NOMO-1 (cell line): ENCODE data around the gene CHTF8.

ENCODE experiments used
- DNase-seq, 2 experiments: peaks; one replicate each; lab custom pipeline; 2025; ENCODE audit not compliant: unreplicated experiment in 2 of 2; lab: John Stamatoyannopoulos, UW

CHTF8 gene

DNA sequence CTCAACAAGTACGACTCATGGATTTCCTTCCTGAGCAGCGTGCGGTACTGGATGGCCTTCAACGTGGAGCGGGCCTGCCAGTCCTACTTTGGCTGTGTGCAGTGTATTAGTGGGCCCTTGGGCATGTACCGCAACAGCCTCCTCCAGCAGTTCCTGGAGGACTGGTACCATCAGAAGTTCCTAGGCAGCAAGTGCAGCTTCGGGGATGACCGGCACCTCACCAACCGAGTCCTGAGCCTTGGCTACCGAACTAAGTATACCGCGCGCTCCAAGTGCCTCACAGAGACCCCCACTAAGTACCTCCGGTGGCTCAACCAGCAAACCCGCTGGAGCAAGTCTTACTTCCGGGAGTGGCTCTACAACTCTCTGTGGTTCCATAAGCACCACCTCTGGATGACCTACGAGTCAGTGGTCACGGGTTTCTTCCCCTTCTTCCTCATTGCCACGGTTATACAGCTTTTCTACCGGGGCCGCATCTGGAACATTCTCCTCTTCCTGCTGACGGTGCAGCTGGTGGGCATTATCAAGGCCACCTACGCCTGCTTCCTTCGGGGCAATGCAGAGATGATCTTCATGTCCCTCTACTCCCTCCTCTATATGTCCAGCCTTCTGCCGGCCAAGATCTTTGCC lies 17.9 kb downstream of the CHTF8 start:
- no peak for DNase-seq

DNA sequence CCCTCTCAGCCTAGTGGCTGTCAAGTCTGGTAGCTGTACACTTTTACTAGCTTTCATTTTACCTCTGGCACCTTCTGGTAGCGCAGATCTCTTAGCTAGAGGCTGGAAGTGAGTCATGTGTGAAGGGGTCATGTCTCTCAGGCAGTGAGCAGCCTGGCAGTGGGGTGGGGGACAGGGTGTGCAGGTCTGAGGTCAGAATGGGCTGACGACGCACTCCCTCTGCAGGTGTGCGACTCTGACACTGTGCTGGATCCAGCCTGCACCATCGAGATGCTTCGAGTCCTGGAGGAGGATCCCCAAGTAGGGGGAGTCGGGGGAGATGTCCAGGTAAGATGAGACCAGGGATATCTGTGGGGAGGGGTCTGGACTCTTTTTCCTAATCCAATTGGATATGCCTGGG lies 19.2 kb downstream of the CHTF8 start:
- DNase-seq: no peak

DNA sequence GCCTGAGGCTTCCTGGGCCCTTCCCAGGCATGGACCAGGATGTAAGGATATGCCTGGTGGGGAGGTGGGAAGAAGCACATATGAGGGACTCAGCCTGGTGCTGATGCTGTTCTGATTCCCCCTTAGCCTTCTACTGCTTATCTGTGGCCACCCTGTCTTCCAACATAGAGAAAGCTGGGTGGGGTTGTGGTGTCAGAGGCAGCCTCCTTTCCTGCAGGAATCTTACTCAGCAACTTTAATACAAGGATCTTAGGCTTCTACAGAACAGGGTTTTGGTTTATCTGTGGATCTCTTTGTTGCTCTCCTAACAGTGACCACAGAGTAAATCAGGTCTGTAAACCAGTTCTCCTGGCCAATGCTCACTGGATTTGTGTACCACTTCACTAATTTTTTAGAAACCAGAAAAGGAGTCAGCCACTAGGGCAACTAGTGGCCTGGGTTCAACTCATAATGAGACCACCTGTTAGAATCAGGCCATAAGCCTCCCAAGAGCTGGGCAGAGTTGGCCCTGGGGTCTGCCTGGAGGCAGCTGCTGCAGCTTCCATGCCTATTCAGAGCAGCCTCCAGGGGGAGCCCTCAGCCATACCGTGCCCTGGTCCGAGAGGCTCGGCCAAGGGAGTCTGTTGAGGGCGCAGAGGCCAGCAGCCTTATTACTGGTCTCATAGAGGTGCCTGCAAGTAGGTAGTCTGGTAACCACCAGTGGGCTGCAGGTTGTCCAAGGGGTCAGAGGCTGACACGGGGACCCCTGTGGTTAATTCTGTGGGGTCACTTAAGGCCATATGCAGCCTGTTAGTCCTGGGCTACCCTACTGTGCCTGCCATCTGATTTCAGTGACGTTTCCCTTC lies 19.9 kb downstream of the CHTF8 start:
- DNase-seq: peak; percentile 20 to 42

DNA sequence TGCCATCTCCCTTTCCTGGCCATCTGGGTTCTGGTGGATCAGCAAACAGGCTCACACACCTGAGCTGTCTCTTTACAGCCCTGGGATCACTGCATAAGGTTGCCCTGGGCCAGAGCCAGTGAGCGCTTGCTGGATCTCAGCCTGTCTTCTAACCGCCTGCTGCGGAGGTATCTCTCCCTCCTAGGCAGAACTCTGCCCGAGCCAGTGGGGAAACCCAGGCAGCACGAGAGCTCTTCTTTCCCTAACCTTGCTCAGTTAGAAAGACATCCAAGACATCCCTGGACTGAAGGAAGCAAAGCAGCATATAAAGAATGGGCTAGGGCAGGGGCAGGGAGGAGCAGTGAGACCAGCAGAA lies 20.5 kb downstream of the CHTF8 start:
- no peak for DNase-seq

DNA sequence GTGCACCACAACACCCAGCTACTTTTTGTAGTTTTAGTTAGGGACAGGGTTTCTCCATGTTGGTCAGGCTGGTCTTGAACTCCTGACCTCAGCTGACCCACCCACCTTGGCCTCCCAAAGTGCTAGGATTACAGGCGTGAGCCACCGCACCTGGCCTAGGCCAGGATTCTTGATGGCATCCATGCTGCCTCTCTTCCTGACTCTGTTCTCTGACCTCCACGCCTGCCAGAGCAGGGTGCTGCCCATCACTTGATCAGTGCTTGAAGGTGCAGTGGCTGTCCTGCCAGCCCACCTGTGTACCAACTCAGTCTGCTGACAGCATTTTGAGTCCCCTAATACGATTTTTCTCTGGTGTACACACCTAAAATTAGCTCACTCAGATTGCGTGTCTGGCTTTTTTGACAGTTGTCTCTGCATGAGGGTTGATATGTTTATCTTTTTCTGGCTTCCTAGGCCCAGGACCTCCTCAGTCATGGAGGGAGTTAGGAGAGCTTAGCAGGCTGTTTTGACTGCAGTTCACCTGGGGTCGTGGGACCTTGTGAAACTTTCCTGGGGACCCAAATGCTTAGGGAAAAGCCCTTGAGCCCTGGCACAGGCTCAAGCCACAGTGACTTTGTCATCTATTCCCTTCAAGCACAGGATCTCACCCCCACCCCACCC lies 21.0 kb downstream of the CHTF8 start:
- no peak for DNase-seq

DNA sequence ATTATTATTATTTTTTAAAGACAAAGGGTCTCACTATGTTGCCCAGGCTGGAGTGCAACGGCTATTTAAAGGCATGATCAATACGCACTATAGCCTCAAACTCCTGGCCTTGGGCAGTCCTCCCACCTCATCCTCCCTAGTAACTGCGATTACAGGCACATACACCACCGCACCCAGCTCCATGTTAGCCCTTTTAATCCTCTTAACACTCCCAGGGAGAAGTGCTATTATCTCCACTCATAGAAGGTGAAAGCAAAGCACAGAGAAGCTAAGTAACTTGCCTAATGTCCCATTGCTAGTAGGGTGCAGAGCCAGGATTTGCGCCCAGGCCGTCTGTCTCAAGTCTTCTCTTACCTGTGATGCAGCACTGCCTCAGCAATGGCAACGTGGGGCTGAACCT lies 22.0 kb downstream of the CHTF8 start:
- DNase-seq: no peak

DNA sequence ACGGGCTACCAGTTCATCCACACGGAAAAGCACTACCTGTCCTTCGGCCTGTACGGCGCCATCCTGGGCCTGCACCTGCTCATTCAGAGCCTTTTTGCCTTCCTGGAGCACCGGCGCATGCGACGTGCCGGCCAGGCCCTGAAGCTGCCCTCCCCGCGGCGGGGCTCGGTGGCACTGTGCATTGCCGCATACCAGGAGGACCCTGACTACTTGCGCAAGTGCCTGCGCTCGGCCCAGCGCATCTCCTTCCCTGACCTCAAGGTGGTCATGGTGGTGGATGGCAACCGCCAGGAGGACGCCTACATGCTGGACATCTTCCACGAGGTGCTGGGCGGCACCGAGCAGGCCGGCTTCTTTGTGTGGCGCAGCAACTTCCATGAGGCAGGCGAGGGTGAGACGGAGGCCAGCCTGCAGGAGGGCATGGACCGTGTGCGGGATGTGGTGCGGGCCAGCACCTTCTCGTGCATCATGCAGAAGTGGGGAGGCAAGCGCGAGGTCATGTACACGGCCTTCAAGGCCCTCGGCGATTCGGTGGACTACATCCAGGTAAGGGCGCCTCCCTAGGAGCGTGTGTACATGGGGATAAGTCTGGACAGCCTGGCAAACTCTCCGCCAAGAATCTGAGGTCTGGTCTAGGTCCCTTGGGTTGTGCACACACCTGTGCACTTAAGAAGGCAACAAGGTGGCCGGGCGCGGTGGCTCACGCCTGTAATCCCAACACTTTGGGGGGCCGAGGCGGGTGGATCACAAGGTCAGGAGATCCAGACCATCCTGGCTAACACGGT lies 22.7 kb downstream of the CHTF8 start:
- DNase-seq: no peak

DNA sequence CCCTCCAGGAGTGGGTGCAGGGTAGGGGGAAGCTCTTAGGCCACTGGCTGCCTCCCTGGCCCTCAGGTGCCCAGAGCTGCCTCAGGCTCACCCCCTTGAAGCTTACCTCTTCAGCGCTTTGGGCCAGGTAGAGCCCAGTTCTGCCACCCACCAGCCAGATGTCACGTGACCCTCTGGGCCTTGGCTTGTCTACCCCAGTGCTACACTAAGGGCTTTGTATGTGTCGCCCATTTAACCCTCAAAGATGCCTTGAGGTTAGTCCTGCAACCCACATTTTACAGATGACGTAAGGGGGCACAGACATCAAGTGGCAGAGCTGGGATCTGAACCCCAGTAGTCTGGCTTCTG lies 23.5 kb downstream of the CHTF8 start:
- DNase-seq: no peak

DNA sequence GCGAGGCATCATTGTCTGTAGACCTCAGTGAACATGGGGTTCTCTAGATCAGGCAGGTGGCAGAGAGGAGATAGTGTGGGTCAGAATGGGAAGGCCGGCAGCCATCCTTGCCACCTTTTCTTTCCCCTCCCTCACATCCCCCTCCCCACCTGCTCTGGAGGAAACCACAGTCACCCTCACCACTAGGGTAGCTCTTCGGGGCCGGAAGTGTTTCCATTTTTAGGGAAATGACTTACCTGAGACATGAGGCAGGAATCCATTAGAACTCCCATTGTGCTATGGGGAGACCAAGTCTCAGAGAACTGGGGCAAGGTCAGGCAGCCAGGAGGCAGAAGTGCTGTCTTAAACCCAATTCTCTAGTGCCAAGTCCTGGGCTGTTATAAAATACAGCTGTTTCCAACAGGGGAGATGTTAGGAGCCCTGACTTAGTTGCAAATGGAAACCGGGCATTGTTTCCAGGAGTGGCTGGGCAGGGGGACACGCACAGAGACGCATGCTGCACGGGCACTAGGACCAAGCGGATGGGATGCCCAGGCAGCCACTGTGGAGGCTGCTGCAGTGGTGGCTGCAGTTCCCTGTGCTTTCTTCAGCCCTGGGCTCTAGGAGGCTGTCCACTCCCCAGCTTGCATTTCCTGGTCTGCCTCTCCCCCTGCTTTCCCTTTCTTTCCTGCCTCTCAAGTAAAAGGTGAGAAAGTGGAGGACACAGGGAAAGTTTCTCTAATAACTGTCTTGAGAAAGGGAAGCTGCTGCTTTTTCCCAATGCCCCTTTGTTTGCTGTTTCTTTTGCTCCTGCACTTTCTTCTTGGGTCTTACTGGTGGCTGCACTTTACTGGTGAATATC lies 24.1 kb downstream of the CHTF8 start:
- no peak for DNase-seq

DNA sequence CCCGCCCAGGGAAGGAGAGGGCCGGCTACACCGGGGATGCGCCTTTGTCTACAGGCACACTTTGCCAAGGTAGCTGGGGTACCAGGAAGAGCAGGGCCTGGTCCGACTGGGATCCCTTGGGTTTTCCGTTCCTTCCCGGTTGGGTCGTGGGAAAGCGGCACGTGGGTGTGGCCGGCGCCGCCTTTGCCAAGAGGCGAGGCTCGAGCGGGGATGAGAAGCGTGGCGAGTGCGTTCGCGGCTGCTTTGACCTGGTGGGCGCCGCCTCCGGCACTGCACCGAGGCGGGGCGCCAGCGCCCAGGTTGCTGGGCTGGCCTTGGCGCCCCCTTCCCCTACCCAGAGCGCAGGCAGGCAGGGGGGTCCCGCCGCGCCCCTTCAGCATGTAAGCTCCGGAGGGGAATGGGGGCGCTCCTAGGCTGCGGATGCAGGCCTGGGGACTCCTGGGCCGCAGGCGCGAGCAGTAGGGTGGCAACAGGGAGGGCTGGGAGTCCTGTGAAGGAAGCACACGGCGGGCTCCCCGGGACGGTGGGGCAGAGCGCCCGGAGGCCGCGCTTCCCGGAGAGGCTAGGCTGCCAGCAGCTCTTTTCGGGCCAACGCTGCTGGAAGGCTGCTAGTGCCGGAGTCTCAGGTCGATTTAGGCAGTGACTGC lies 24.9 kb downstream of the CHTF8 start:
- no peak for DNase-seq

DNA sequence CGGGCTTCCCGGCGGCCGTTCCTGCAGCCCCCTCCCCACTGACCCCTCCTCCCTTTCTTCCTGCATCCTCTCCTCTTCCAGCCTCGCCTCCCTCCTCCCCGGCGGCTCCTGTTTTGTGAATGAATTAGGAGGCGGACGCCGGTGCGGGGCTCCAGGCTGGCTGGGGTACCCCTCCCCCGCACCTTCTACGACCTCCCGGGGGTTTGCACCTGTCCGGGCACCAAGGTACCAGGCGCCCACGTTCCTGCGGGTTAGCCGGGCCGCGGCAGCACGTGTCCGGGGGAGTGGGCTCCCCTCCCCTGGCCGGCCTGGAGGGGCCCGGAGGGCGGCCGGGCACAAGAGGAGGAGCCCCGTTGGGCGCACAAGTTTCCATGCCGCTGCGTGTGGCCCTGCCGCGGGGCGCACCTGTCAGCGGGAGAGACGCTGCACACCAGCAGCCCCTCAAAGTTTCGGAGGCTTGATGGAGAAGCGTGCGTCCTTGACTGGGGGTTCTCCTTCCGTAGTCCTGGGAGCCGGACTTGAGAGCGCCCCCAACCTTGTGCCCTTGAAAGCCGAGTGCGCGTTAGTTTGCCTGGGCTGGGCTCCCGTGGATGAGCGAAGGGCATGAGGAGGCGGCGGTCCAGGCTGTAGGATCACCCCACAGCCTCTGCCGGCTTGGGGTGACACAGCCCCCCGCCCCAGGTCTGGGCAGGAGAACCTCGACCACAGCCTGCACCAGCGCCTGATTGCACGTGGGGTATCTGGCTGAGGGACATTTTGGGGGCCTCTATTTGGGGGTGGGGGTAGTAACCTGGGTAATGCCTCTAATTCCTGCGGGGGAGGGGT lies 25.7 kb downstream of the CHTF8 start:
- no peak for DNase-seq

DNA sequence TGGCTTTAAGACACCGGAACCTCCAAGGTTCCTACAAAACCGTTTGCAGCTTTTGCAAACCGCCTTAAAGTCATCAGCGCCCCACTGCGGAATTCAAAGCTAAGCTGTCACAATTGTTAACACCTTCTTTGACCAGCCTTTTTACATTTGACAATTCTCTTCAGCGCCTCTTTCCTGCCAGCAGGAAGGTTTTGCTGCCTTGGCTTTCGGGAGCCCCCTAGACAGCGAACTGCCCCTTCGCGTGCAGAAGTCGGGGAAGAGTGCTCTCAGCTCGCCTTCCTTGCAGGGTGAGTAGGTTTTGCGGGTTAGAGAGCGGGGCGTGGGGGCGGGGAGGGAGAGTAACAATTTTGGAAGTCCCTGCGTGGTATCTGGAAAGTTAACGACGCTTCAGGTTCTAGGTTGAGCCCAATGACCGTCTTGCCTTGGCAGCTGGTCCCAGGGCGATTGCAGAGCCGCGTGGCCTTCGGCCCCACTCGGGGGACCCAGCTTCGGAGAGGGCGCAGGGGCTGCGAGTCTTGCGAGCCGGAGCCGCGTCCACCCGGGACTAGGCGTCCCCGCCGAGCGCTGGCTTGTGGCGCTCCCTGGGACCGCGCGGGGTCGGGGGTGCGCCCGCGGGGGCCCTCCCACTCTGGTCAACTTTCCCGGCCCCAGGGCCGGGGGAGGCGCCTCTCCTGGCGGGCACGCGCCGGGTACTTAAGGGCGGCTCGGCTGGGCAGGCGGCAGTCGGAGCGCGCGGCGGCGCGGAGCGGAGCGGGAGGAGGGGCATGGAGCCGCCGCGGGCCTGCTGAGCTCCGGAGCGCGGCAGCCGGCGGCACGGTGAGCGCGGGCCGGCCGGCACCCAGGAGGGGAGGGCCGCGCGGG lies 26.7 kb downstream of the CHTF8 start, which contains the start of gene HAS3:
TSS of gene HAS3 (plus strand) at position 153 of the 861 bp plus-strand sequence. CDS start 3,743 bp downstream, outside the sequence.
- DNase-seq: peak; percentile 62 to 64

DNA sequence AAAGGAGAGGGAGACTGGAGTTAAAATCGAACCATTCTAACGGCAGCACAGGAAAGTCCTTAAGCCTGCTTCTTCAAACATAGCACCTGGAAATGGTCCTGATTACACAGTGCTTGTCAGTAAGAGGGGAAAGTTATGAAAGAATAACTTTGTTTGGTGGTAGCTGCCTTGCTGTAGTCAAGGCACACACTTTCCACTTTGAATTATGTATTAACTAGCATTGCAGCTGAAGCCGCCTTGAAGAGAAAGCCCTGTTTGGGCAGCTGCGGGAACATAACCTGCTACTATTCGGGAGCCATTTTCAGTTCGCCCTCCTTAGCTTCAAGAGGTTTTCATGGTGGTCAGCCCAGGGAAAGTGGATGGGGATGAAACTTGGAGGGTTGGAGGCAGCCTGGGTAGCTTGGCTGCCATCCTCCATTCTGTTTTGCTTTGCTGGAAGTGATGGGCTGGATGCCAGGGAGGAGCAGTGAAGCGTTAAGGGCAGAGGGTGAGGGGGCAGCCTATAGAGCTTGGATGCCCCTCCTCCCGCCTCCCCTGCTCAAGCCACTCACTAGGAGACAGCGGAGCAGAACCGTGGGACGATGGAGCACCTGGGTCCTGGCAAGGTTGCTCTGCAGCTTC lies 32.2 kb downstream of the CHTF8 start:
- no peak for DNase-seq

DNA sequence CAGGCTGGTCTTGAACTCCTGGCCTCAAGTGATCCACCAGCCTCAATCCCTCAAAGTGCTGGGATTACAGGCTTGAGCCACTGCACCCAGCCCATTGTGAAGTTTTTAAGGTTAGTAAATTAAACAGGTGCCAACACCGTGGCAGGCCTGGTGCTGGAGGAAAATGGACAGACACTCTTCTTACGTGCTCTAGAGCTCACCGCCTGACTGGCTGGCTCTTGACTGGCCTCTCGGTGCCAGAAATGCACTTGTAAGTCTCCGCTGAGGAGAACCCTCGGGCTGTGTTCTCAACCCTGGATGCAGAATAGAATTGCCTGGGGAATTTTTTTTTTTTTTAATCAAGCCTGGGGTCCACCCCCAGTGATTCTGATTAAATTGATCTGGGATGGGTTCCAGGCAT lies 37.2 kb downstream of the CHTF8 start:
- no peak for DNase-seq

DNA sequence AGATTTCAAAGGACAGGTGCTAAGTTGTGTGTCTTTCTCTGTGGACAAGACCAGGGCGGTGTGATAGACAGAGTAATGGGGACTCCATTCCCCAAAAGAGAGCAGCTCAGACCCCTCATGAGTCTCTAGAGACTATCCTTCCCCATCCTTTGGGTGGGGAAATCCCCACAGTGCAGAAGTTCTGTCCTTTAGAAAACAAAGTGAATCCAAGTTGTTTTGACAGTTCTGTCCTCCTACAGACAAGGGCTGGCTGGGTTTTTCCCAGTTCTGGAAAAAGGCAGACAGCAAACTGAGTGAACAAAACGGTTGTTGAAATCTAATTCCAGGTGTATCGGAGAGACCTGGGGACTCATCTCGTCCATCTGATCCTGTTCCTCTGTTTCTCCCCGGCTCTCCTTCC lies 37.9 kb downstream of the CHTF8 start:
- no peak for DNase-seq

DNA sequence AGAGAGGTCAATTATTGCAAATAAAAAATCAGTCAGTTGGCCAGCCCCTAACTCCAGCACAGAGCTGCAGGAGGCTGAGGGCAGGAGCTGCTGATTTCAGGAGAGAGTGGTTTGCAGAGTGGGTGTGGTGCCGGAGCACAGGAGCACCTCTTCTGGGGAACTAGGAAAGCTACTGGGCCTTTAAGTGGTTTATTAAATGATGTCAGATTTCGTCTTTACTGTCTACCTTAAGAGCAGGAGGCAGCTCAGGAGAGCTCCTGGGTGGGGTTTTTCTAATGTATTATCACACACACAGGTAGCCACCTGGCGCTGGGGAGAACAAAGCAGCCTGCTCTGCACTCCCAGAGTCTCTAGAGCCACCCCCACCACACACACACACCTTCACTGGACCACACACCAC lies 38.4 kb downstream of the CHTF8 start:
- no peak for DNase-seq

DNA sequence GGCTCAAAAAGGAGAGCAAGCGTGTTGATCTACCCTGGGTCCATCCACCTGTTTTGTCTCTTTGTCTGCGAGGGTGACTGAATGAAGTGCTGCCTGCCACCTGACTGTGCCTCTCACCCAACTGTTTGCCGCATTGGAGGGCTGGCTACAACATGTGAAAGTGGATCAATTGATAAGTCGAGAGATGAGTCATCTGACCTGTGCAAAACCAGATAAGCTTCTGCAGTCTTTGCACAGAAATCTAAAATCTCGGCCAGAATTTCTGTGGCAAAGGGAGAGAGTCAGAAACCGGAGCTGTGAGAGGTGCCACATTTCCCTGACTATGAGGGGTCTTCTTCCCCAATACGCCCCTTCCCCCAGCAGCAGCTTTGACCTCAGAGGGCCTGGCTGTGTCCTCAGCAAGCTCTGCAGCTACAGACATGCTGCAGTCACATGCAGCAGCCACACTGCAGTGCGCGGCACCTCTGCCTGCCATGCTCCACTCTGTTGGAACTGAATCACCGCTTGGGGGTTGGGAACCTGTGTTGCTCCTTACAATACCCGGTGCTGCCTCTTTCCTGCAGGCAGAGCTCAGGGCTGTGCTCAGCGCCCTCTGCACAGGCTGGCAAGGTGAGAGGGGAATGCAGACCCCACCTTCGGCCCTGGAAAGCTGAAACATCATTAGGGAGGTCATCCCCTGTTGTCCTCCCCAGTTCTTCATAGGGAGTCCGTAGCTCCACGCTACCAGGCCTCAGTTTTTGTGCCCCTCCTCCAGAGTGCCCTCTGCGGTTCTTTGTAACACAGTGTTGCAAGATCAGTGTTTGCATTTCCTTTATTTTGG lies 43.1 kb downstream of the CHTF8 start:
- no peak for DNase-seq
